Choroid plexus epithelial cell (primary cell): ENCODE measurements around the gene ADAMTS4.

Experiments
- DNase-seq: peaks from one replicate; pipeline ENCODE4 v3.0.0-alpha.2; 2010; ENCODE audit warnings: low read depth
- H3K4me3 ChIP-seq: 2 replicates; pipeline ENCODE4 v1.5.1; 2011; ENCODE audit warnings: low read depth, mild to moderate bottlenecking, control low read depth, low read length, moderate library complexity
- CTCF ChIP-seq: conservative IDR thresholded peaks from 2 replicates; pipeline ENCODE4 v1.5.1; 2011; ENCODE audit warnings: low read depth, mild to moderate bottlenecking, control low read depth, inconsistent platforms, low read length, moderate library complexity

The ADAMTS4 gene

GRCh38 chr1:161172776-161173376 lies 26.0 kb downstream of the ADAMTS4 start:
- no peak overlapping the region for H3K4me3 ChIP-seq
- peak; percentile 98 for DNase-seq
- TF ChIP-seq CTCF = no peak

- no peak for TF ChIP-seq CTCF
- no peak for DNase-seq
- H3K4me3 ChIP-seq = no peak overlapping the region
Observed at GRCh38 chr1:161172349-161172748, 26.5 kb downstream of the ADAMTS4 start.

GRCh38 chr1:161171696-161172095 lies 27.2 kb downstream of the ADAMTS4 start:
- TF ChIP-seq CTCF = no peak
- no peak overlapping the region for H3K4me3 ChIP-seq
- no peak for DNase-seq

GRCh38 chr1:161171191-161171590 lies 27.7 kb downstream of the ADAMTS4 start:
- no peak overlapping the region for H3K4me3 ChIP-seq
- no peak for DNase-seq
- TF ChIP-seq CTCF = peak; percentile 50

GRCh38 chr1:161168906-161169305 lies 29.9 kb downstream of the ADAMTS4 start:
- no peak for TF ChIP-seq CTCF

GRCh38 chr1:161166669-161167548 lies 31.9 kb downstream of the ADAMTS4 start:
- peak; percentile 2 for TF ChIP-seq CTCF
- no peak for DNase-seq
- peak overlapping the region; percentile 84 for H3K4me3 ChIP-seq

More at GRCh38 chr1:161168906-161169305, 29.9 kb downstream of the ADAMTS4 start:
- DNase-seq = no peak
- H3K4me3 ChIP-seq = no peak overlapping the region
